OCI-LY7 (cell line): Measurements from ENCODE around the gene ATG10. TPM values are rescaled to one million over a fixed set of nuclear protein-coding genes. Genes with fewer than 3 reads are reported as not detected.

Source experiments
- BruUV-seq: library from RNA; stranded (reverse); fragments of 400-500 nt; replicated peaks from 2 replicates; lab custom pipeline; 2021; lab: Mats Ljungman, UMichigan
- CTCF ChIA-PET: fragments of 300-600 bp; sonication (Branson Sonifier 250); formaldehyde crosslinking; loops from one replicate; lab custom pipeline; 2022; ENCODE audit warnings: antibody characterized with exemption; ENCODE audit not compliant: unreplicated experiment; lab: Charles Lee
- POLR2A ChIA-PET: fragments of 300-600 bp; sonication (Branson Sonifier 250); formaldehyde crosslinking; loops from one replicate; lab custom pipeline; 2022; ENCODE audit warnings: antibody characterized with exemption; lab: Charles Lee
- DNase-seq: peaks from one replicate; pipeline ENCODE4 v3.0.0-alpha.2; 2015; ENCODE audit warnings: low spot score
- H2AFZ ChIP-seq: fragments of 200-600 bp; sonication (generic), shearing (Covaris generic); 2 replicates; pipeline ENCODE4 v1.6.1; 2014; ENCODE audit warnings: mild to moderate bottlenecking, antibody characterized with exemption, low read length, moderate library complexity
- H3K27ac ChIP-seq: fragments of 200-600 bp; sonication (generic); 2 replicates; pipeline ENCODE4 v1.5.1; 2014; ENCODE audit warnings: mixed run types, low read depth, mild to moderate bottlenecking, moderate library complexity, low read length, inconsistent platforms; ENCODE audit not compliant: poor library complexity, severe bottlenecking
- H3K36me3 ChIP-seq: fragments of 200-600 bp; sonication (generic); 2 replicates; pipeline ENCODE4 v1.6.1; 2014; ENCODE audit warnings: mild to moderate bottlenecking, antibody characterized with exemption, low read length, moderate library complexity, mixed read lengths; ENCODE audit not compliant: insufficient read depth
- H3K4me1 ChIP-seq: fragments of 200-600 bp; sonication (generic); 2 replicates; pipeline ENCODE4 v1.5.1; 2014; ENCODE audit warnings: mild to moderate bottlenecking, low read length; ENCODE audit not compliant: insufficient read depth, poor library complexity, severe bottlenecking
- H3K4me2 ChIP-seq: fragments of 200-600 bp; sonication (generic); 2 replicates; pipeline ENCODE4 v1.6.1; 2014; ENCODE audit warnings: mild to moderate bottlenecking, low read length
- H3K4me3 ChIP-seq: fragments of 200-600 bp; sonication (generic); 2 replicates; pipeline ENCODE4 v1.5.1; 2014; ENCODE audit warnings: mild to moderate bottlenecking, low read depth, low read length; ENCODE audit not compliant: poor library complexity, severe bottlenecking
- H3K79me2 ChIP-seq: fragments of 200-600 bp; sonication (generic); 2 replicates; pipeline ENCODE4 v1.6.1; 2016; ENCODE audit warnings: low read depth, mild to moderate bottlenecking, low read length, moderate library complexity, mixed read lengths; ENCODE audit not compliant: insufficient read depth
- H3K9me2 ChIP-seq: fragments of 200-600 bp; sonication (generic); 2 replicates; pipeline ENCODE4 v1.6.1; 2016; ENCODE audit warnings: mild to moderate bottlenecking, low read length, mixed read lengths; ENCODE audit not compliant: insufficient read depth
- H3K9me3 ChIP-seq: fragments of 200-600 bp; sonication (generic); 2 replicates; pipeline ENCODE4 v1.6.1; 2014; ENCODE audit warnings: mild to moderate bottlenecking, mixed run types, low read length, mixed read lengths
- H4K20me1 ChIP-seq: fragments of 200-600 bp; sonication (generic); 2 replicates; pipeline ENCODE4 v1.6.1; 2014; ENCODE audit warnings: mild to moderate bottlenecking, antibody characterized with exemption, low read length, moderate library complexity, mixed read lengths; ENCODE audit not compliant: insufficient read depth
- CTCF ChIP-seq: fragments of 200-600 bp; sonication (generic); conservative IDR thresholded peaks from 2 replicates; pipeline ENCODE4 v1.5.1; 2014; ENCODE audit warnings: mild to moderate bottlenecking, antibody characterized with exemption, low read length, moderate library complexity, mixed read lengths
- EZH2phosphoT487 ChIP-seq: fragments of 200-600 bp; sonication (generic); IDR thresholded peaks from 2 replicates; pipeline ENCODE4 v1.6.1; 2018; ENCODE audit warnings: low read depth, borderline replicate concordance, mild to moderate bottlenecking, mixed run types, antibody characterized with exemption, low read length, moderate library complexity, mixed read lengths
- intact Hi-C: fragments of 100-400 bp; cut with micrococcal nuclease; formaldehyde crosslinking; loops from one replicate; pipeline ENCODE4 v1.10.0; 2022; ENCODE audit not compliant: unreplicated experiment
- total RNA-seq, 2 experiments: library from RNA; depleted of rRNA in 1 of 2; stranded (reverse); fragments of >200 nt in 1 of 2; shearing (Covaris generic) in 1 of 2; gene quantifications; 2 replicates each; pipeline ENCODE4 v1.2.3, GENCODE V29; 2014 to 2022

Gene ATG10
- total RNA-seq, 2 experiments from 2014 or later = 5.4 to 14.8 TPM

- no peak overlapping the region for H3K27ac ChIP-seq
- no peak for DNase-seq
- CTCF ChIA-PET = no interaction called here
- 0 out of 2 replicates have a peak, but pooled peaks cover 2% of the 10 kb centered on the region for H3K9me3 ChIP-seq
- no peaks in the 10 kb centered on the region for H3K36me3 ChIP-seq
- H4K20me1 ChIP-seq = no peaks in the 10 kb centered on the region
- no TSS peak for BruUV-seq
- no peak overlapping the region for H3K4me3 ChIP-seq
- POLR2A ChIA-PET = no interaction called here
- no peaks in the 10 kb centered on the region for H3K79me2 ChIP-seq
- H3K9me2 ChIP-seq = no peaks in the 10 kb centered on the region; the same call in 1 of the 2 replicates
- no peak for TF ChIP-seq CTCF
- TF ChIP-seq EZH2phosphoT487 = no peak
- H3K4me2 ChIP-seq = no peak overlapping the region
- H2AFZ ChIP-seq = no peak overlapping the region
- H3K4me1 ChIP-seq = no peaks in the 10 kb centered on the region
- intact Hi-C loops = no loop called here
Measured at GRCh38 chr5:81948349-81948748, 23.5 kb upstream of the ATG10 start.

GRCh38 chr5:81949462-81949861 lies 22.4 kb upstream of the ATG10 start:
- BruUV-seq = no TSS peak
- intact Hi-C loops = no loop called here

More at GRCh38 chr5:81949462-81949861, 22.4 kb upstream of the ATG10 start:
- TF ChIP-seq EZH2phosphoT487 (no peak), CTCF (no peak)
- Histone ChIP-seq H4K20me1 (no peaks in the 10 kb centered on the region), H2AFZ (no peak overlapping the region), H3K4me1 (no peaks in the 10 kb centered on the region), H3K79me2 (no peaks in the 10 kb centered on the region), H3K9me2 (no peaks in the 10 kb centered on the region; the same call in 1 of the 2 replicates), H3K4me3 (no peak overlapping the region), H3K36me3 (no peaks in the 10 kb centered on the region), H3K9me3 (no peaks in the 10 kb centered on the region), H3K27ac (no peak overlapping the region), H3K4me2 (no peak overlapping the region)
- DNase-seq = no peak
- POLR2A ChIA-PET = no interaction called here
- CTCF ChIA-PET = no interaction called here
